AG09319 (cell line): ENCODE results near the gene CDC42.
"Not testable (repeated sequence)": the region's sequence is repeated elsewhere in the genome, so short reads cannot be mapped to it uniquely, and the experiment has no call there.

ENCODE experiments used
- DNase-seq: peaks from one replicate; pipeline ENCODE4 v3.0.0-alpha.2; 2010; ENCODE audit warnings: low read depth; ENCODE audit errors: extremely low read depth
- CTCF ChIP-seq: IDR thresholded peaks from 2 replicates; pipeline ENCODE4 v1.5.1; 2011; ENCODE audit warnings: low read depth, mild to moderate bottlenecking, inconsistent platforms, low read length, moderate library complexity

Gene CDC42

GRCh38 chr1:22089134-22089571 lies 36.6 kb downstream of the CDC42 start:
- no peak for DNase-seq
- TF ChIP-seq CTCF, result no peak

- no peak for TF ChIP-seq CTCF
- no peak for DNase-seq
Measured at GRCh38 chr1:22089787-22090186, 37.3 kb downstream of the CDC42 start.

- TF ChIP-seq CTCF, result no peak
- no peak for DNase-seq
Measured at GRCh38 chr1:22090867-22091266, 38.4 kb downstream of the CDC42 start.

GRCh38 chr1:22092026-22092768 lies 39.7 kb downstream of the CDC42 start:
- DNase-seq, result not testable (repeated sequence)

GRCh38 chr1:22093513-22093912 lies 41.0 kb downstream of the CDC42 start:
- no peak for TF ChIP-seq CTCF
- DNase-seq, result no peak

GRCh38 chr1:22096036-22096435 lies 43.5 kb downstream of the CDC42 start:
- TF ChIP-seq CTCF, result no peak
- no peak for DNase-seq

GRCh38 chr1:22096463-22096862 lies 44.0 kb downstream of the CDC42 start:
- no peak for TF ChIP-seq CTCF
- no peak for DNase-seq

GRCh38 chr1:22098752-22099151 lies 46.2 kb downstream of the CDC42 start:
- no peak for DNase-seq
- TF ChIP-seq CTCF, result no peak
